HCT116 (cell line): Measurements from ENCODE around the gene THBD. TPM values are rescaled to one million over a fixed set of nuclear protein-coding genes. Genes with fewer than 3 reads are reported as not detected.

Experiments used
- ATAC-seq: fragments of 200-7000 bp; cut with Tn5 transposase; 2 replicates; pipeline ENCODE4 v1.9.1; 2020; ENCODE audit warnings: mild to moderate bottlenecking, moderate library complexity
- BruUV-seq: library from RNA; stranded (reverse); fragments of 400-500 nt; replicated peaks from 2 replicates; lab custom pipeline; 2021; lab: Mats Ljungman, UMichigan
- CTCF ChIA-PET: fragments of 300-600 bp; sonication (Branson Sonifier 250); formaldehyde crosslinking; loops from one replicate; lab custom pipeline; 2021; ENCODE audit warnings: antibody characterized with exemption; lab: Charles Lee
- POLR2A ChIA-PET: fragments of 300-600, 350-600 bp; sonication (Branson Sonifier 250); formaldehyde crosslinking; loops from one replicate; lab custom pipeline; 2021; ENCODE audit warnings: antibody characterized with exemption; lab: Charles Lee
- RAD21 ChIA-PET, 2 experiments: fragments of 300-600 bp; sonication (Branson Sonifier 250); formaldehyde crosslinking; loops; one replicate each; lab custom pipeline; 2023; ENCODE audit warnings: low total read pairs in 2 of 2; ENCODE audit not compliant: uncharacterized antibody in 2 of 2, unreplicated experiment in 2 of 2, low non-redundant PET in 1 of 2; lab: Charles Lee
- DNase-seq: peaks from one replicate; pipeline ENCODE4 v3.0.0-alpha.2; 2010; ENCODE audit warnings: low read depth, low spot score
- H2AFZ ChIP-seq: fragments of 200-600 bp; shearing (Covaris generic), sonication (generic); 2 replicates; pipeline ENCODE4 v1.6.1; 2017; ENCODE audit warnings: low read depth, mixed run types, mixed read lengths, antibody characterized with exemption, low read length; ENCODE audit not compliant: poor library complexity, severe bottlenecking
- H3K27ac ChIP-seq: 2 replicates; pipeline ENCODE4 v1.5.1; 2012; ENCODE audit warnings: low read depth, low read length
- H3K27me3 ChIP-seq: fragments of 200-600 bp; sonication (generic); 2 replicates; pipeline ENCODE4 v1.6.1; 2016; ENCODE audit warnings: mixed run types, low read length, mixed read lengths; ENCODE audit not compliant: insufficient read depth
- H3K36me3 ChIP-seq, 2 experiments: fragments of 200-500 bp in 1 of 2; fragments of 200-600 bp in 1 of 2; sonication (Bioruptor generic) in 1 of 2; sonication (generic) in 1 of 2; 2 replicates each; pipeline versions ENCODE4 v1.5.1 to v1.6.1; 2014 to 2016; ENCODE audit warnings: low read length in 2 of 2, inconsistent platforms in 1 of 2, mixed read lengths in 1 of 2, mixed run types in 1 of 2; ENCODE audit not compliant: insufficient read depth in 2 of 2, control insufficient read depth in 1 of 2
- H3K4me1 ChIP-seq, 2 experiments: fragments of 200-600 bp in 1 of 2; sonication (generic) in 1 of 2; 2 replicates each; pipeline versions ENCODE4 v1.5.1 to v1.6.1; 2012 to 2017; ENCODE audit warnings: low read length in 2 of 2, inconsistent platforms in 1 of 2, mild to moderate bottlenecking in 1 of 2, mixed read lengths in 1 of 2, mixed run types in 1 of 2, moderate library complexity in 1 of 2; ENCODE audit not compliant: insufficient read depth in 2 of 2, control insufficient read depth in 1 of 2
- H3K4me2 ChIP-seq: fragments of 200-600 bp; sonication (generic); 2 replicates; pipeline ENCODE4 v1.6.1; 2017; ENCODE audit warnings: mixed run types, low read length, mixed read lengths
- H3K4me3 ChIP-seq, 2 experiments: fragments of 200-600 bp in 1 of 2; sonication (generic) in 1 of 2; replicated peaks in 1 of 2; 2 replicates each; pipeline ENCODE4 v1.5.1; 2011 to 2016; ENCODE audit warnings: low read length in 2 of 2, control low read depth in 1 of 2, low read depth in 1 of 2, mild to moderate bottlenecking in 1 of 2, mixed read lengths in 1 of 2, mixed run types in 1 of 2
- H3K79me2 ChIP-seq: fragments of 200-600 bp; sonication (generic); 2 replicates; pipeline ENCODE4 v1.6.1; 2017; ENCODE audit warnings: mild to moderate bottlenecking, mixed run types, low read length, moderate library complexity, mixed read lengths; ENCODE audit not compliant: insufficient read depth
- H3K9ac ChIP-seq: fragments of 200-600 bp; sonication (generic); 2 replicates; pipeline ENCODE4 v1.6.1; 2016; ENCODE audit warnings: low read length, mixed read lengths
- H3K9me2 ChIP-seq: fragments of 200-600 bp; sonication (generic), shearing (Covaris generic); 2 replicates; pipeline ENCODE4 v1.6.1; 2017; ENCODE audit warnings: mixed run types, mild to moderate bottlenecking, moderate library complexity; ENCODE audit not compliant: insufficient read depth
- H3K9me3 ChIP-seq, 2 experiments: fragments of 200-500 bp in 1 of 2; fragments of 200-600 bp in 1 of 2; sonication (Bioruptor generic) in 1 of 2; sonication (generic) in 1 of 2; 2 replicates each; pipeline ENCODE4 v1.6.1; 2014 to 2017; ENCODE audit warnings: low read length in 2 of 2, mixed read lengths in 2 of 2, inconsistent platforms in 1 of 2, low read depth in 1 of 2, mild to moderate bottlenecking in 1 of 2, mixed run types in 1 of 2, moderate library complexity in 1 of 2; ENCODE audit not compliant: control insufficient read depth in 1 of 2, insufficient read depth in 1 of 2
- H4K20me1 ChIP-seq: fragments of 200-600 bp; sonication (generic), shearing (Covaris generic); 2 replicates; pipeline ENCODE4 v1.6.1; 2017; ENCODE audit warnings: mixed run types, mild to moderate bottlenecking, moderate library complexity; ENCODE audit not compliant: insufficient read depth
- ATF3 ChIP-seq: IDR thresholded peaks from 2 replicates; pipeline ENCODE4 v1.6.1; 2012
- EGR1 ChIP-seq: IDR thresholded peaks from 2 replicates; pipeline ENCODE4 v1.6.1; 2012; ENCODE audit warnings: low read depth
- ELF1 ChIP-seq: IDR thresholded peaks from 2 replicates; pipeline ENCODE4 v1.6.1; 2012; ENCODE audit warnings: low read depth, borderline replicate concordance
- EZH2 ChIP-seq: fragments of 200-600 bp; sonication (generic); IDR thresholded peaks from 2 replicates; pipeline ENCODE4 v1.6.1; 2017; ENCODE audit warnings: antibody characterized with exemption, mixed run types
- EZH2phosphoT487 ChIP-seq: fragments of 200-600 bp; IDR thresholded peaks from 2 replicates; pipeline ENCODE4 v1.6.1; 2018; ENCODE audit warnings: antibody characterized with exemption, borderline replicate concordance
- FOSL1 ChIP-seq: IDR thresholded peaks from 2 replicates; pipeline ENCODE4 v1.6.1; 2012; ENCODE audit warnings: low read depth
- JUND ChIP-seq: IDR thresholded peaks from 2 replicates; pipeline ENCODE4 v1.6.1; 2012
- MAX ChIP-seq: IDR thresholded peaks from 2 replicates; pipeline ENCODE4 v1.6.1; 2012
- POLR2A ChIP-seq: IDR thresholded peaks from 2 replicates; pipeline ENCODE4 v1.7.0; 2011; ENCODE audit warnings: borderline replicate concordance; ENCODE audit not compliant: insufficient read depth, insufficient read length; ENCODE audit errors: extremely low read depth
- POLR2AphosphoS5 ChIP-seq: IDR thresholded peaks from 2 replicates; pipeline ENCODE4 v1.6.1; 2011; ENCODE audit warnings: mild to moderate bottlenecking, low read depth, low read length, moderate library complexity
- REST ChIP-seq: IDR thresholded peaks from 2 replicates; pipeline ENCODE4 v1.6.1; 2012; ENCODE audit warnings: low read depth
- SP1 ChIP-seq: IDR thresholded peaks from 2 replicates; pipeline ENCODE4 v1.6.1; 2012; ENCODE audit warnings: low read depth
- SRF ChIP-seq: IDR thresholded peaks from 2 replicates; pipeline ENCODE4 v1.6.1; 2012; ENCODE audit warnings: low read depth
- TCF7L2 ChIP-seq: IDR thresholded peaks from 2 replicates; pipeline ENCODE4 v1.7.0; 2011; ENCODE audit warnings: borderline replicate concordance, inconsistent platforms; ENCODE audit not compliant: insufficient read depth, insufficient read length; ENCODE audit errors: extremely low read depth
- YY1 ChIP-seq: IDR thresholded peaks from 2 replicates; pipeline ENCODE4 v1.6.1; 2011; ENCODE audit warnings: low read length, low read depth, moderate library complexity, mild to moderate bottlenecking; ENCODE audit not compliant: insufficient replicate concordance; ENCODE audit errors: extremely low read depth
- ZBTB33 ChIP-seq: IDR thresholded peaks from 2 replicates; pipeline ENCODE4 v1.6.1; 2011; ENCODE audit warnings: mild to moderate bottlenecking, low read length, moderate library complexity; ENCODE audit not compliant: insufficient replicate concordance; ENCODE audit errors: extremely low read depth
- ZFX ChIP-seq: fragments of 450-650 bp; IDR thresholded peaks from 2 replicates; pipeline ENCODE4 v1.6.1; 2017
- intact Hi-C: fragments of 100-400 bp; cut with micrococcal nuclease; formaldehyde crosslinking; loops from 2 replicates; pipeline ENCODE4 v1.10.0; 2022
- total RNA-seq: library from RNA; stranded (reverse); gene quantifications from one replicate; pipeline ENCODE4 v1.2.1, GENCODE V29; 2021; ENCODE audit not compliant: unreplicated experiment

Gene THBD
- total RNA-seq, 1 experiment from 2014 or later = 0.39 TPM

GRCh38 chr20:23039885-23040508, 9.5 kb downstream of the THBD start:
- Histone ChIP-seq H3K79me2 (no peaks in the 10 kb centered on the region), H3K27ac (no peak overlapping the region), H3K36me3 (no peaks in the 10 kb centered on the region), H3K4me3 (no peak overlapping the region), H3K4me2 (no peak overlapping the region), H4K20me1 (no peaks in the 10 kb centered on the region), H3K9me3 (no peaks in the 10 kb centered on the region), H3K4me1 (no peaks in the 10 kb centered on the region), H3K27me3 (peaks cover 45% of the 10 kb centered on the region), H3K9me2 (no peaks in the 10 kb centered on the region), H2AFZ (no peak overlapping the region), H3K9ac (no peak overlapping the region)
- TF ChIP-seq EGR1 = no peak
- no peak for TF ChIP-seq FOSL1
- no peak for TF ChIP-seq EZH2phosphoT487
- TF ChIP-seq POLR2AphosphoS5 = no peak
- no peak for TF ChIP-seq MAX
- no peak for TF ChIP-seq SP1
- TF ChIP-seq POLR2A = no peak
- TF ChIP-seq ZBTB33 = no peak
- TF ChIP-seq ZFX = no peak
- no peak for TF ChIP-seq EZH2
- TF ChIP-seq REST = no peak
- no peak for TF ChIP-seq JUND
- no peak for TF ChIP-seq TCF7L2
- no peak for TF ChIP-seq YY1
- TF ChIP-seq ATF3 = no peak
- no peak for TF ChIP-seq ELF1
- no peak for TF ChIP-seq SRF
- POLR2A ChIA-PET = no interaction called here
- RAD21 ChIA-PET = no interaction called here
- CTCF ChIA-PET = interaction anchor here (1.0 kb wide), 1 partner anchor 161 kb away, joined by 3 read pairs; no protein-coding TSS in a partner anchor
- no peak for ATAC-seq
- intact Hi-C loops = no loop called here
- BruUV-seq = no TSS peak
- DNase-seq = no peak
